GM19438 (cell line): ENCODE measurements around the gene TMEM37.

ENCODE experiments used
- ATAC-seq: cut with Tn5 transposase; IDR thresholded peaks from one replicate; pipeline ENCODE4 v1.9.1; 2021; ENCODE audit warnings: low read depth; ENCODE audit not compliant: unreplicated experiment

TMEM37 gene

GRCh38 chr2:119451336-119452050, 19.8 kb downstream of the TMEM37 start:
- ATAC-seq, result no peak

- ATAC-seq, result no peak
These were observed 22.4 kb downstream of the TMEM37 start for GRCh38 chr2:119453972-119454593.

- ATAC-seq, result no peak
These were observed 23.5 kb downstream of the TMEM37 start for GRCh38 chr2:119455066-119455718.

- no peak for ATAC-seq
These were observed 28.4 kb downstream of the TMEM37 start for GRCh38 chr2:119460076-119460475.

- no peak for ATAC-seq
These were observed 30.2 kb downstream of the TMEM37 start for GRCh38 chr2:119461811-119462210.

DNA sequence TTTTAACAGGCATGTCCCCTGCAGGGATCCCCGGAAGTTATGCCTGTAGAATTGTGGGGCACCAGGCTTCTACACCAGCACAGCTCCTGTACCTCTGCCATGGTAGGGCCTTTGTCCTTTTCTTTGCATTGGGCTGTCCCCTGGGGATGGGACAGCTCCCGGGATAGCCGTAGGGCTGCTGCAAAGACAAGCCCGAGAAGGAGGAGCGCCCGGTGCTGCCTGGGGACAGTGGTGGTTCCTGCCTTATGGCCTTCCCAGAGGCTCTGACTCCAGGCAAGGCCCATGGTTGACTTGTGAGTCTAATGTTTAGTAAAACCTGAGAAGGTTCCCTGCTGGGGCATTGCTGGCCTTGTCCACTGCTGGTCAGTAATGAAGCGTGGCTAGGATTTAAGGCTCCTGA, 30.9 kb downstream of the TMEM37 start:
- ATAC-seq, result no peak

GRCh38 chr2:119463136-119463535, 31.5 kb downstream of the TMEM37 start:
- ATAC-seq, result no peak

- ATAC-seq, result no peak
These were observed 32.3 kb downstream of the TMEM37 start for GRCh38 chr2:119463990-119464389.

DNA sequence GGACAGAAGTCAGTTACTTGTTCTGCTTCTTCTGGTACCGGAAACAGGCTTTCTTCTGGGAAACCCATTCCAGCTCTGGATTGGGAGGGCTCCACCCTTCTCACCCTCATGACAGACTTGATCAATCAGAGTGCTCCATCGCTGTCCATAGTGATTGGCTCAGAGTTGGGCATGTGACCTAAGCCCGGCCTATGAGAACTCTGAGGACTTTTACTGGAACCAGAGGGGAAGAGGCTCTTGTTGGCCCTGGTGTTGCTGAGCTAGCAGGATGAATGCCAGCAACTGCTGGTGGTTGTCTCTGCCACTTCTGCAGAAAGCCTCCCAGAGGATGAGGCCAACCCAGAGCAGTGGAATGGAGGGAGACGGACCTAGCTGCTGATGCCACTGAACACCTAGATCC, 33.3 kb downstream of the TMEM37 start:
- no peak for ATAC-seq

- ATAC-seq, result no peak
These were observed 34.0 kb downstream of the TMEM37 start for GRCh38 chr2:119465687-119466086.

- ATAC-seq, result no peak
These were observed 34.7 kb downstream of the TMEM37 start for GRCh38 chr2:119466373-119466772.

DNA sequence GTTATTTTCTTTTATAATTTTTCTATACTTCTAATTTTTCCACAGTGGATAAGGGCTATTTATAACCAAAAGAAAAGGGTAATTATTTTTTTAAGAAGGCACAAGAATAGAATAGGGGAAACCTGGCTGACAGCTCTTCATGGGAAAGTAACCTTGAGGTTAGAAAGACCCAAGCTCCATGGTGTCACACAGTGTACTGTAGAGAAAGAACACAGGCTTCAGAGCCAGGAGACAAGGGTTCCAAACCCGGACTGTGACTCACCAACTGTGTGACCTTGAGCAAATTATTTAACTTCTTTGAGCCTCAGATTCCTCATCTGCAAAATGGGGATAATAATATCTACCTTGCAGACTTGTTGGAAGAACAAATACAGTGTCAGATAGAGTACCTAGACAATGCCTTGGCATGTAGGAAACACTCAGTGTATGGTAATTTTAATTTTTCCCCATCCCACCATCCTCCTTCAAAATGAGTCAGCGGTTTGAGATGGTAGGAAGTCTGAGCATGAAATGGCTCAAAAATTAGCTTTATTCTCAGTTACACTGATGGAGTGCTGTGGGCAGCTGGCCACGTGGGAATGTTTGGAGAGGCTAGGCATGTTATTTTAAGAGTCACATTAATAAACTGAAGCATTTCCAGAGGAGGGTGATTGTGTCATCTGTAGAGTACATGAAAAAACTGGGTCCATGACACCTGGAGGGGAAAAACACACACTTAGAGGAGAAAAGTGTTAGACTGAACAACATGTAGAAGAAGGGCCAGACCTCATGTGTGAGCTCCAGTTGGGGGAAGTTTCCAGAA, 36.7 kb downstream of the TMEM37 start:
- ATAC-seq, result no peak

DNA sequence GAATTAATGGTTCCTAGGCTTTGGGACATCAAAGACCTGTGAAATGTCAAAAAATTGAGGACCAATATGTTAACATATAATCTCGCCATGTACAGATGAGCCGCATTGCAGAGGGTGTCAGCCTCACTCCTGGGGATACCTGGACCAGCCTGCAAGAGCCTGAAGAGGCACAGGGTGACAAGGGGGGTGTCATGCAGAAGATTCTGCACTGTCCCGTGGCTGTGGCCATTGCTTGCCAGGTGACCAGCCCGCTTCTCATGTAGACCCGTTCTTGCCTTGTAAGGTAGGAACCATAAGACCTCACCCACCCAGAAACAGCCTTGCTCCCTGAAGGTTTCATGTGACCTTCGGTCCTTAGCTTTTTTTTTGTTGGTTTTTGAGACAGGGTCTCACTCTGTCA, 37.5 kb downstream of the TMEM37 start:
- ATAC-seq, result no peak

DNA sequence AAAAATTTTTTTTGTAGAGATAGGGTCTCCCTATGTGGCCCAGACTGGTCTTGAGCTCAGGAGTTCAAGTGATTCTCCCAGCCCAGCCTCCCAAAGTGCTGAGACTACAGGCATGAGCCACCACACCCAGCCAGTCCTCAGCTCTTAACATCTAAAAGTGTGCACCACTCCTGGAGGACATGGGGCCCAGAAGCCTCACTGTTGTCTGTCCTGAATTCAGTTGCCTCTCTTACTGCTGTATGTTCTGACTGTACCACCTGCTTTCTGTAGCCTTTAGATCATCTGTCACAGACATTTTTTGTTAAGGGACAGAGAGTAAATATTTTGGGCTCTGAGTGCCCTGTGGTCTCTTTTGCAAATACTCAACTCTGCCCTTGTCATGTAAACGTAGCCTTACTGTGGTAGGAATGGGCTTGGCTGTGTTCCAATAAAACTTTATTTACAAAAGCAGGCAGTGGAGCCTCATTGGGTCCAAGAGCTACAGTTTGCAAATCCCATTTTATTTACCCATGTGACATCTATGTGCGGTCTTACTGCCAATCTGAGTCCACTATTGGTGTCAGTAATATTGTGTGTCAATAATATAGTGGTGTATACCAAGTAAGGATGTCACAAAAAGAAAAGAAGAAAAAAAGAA, 38.1 kb downstream of the TMEM37 start:
- ATAC-seq, result no peak

GRCh38 chr2:119472749-119473148, 41.1 kb downstream of the TMEM37 start:
- no peak for ATAC-seq

DNA sequence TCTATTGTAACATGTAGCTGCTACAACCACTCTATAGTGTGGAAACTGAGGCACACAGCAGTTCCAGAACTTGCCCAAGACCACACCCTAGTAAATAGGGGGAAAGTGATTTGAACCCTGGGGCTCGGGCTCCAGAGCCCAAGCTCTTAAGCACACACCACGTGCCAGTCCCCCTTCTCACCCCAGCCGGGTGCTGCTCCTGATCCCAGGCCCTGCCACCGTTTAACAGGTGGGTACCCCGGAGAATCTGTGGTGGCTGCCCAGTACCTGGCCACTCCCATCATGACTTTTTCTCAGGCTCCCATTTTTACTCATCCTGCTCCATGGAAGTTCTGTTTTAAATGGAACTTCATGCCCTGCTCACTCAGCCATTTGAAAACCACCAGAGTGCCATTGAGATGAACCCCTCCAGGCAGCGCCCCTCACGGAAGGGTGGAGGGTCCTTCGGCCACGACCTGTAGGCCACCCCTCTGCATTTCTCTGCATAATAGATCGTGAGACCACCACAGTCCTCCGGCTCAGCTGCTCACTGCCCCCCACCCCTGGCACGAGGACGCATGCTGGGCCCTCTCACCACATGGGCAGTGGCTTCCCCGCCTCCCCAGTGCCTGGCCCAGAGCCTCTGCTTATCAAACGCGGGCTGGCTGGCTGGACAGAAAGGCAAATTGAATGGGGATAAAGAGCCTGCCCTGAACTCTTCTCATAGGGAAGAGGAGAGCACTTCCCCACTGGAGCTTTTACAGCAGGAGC, 42.1 kb downstream of the TMEM37 start:
- ATAC-seq, result no peak

- ATAC-seq, result no peak
These were observed 42.9 kb downstream of the TMEM37 start for GRCh38 chr2:119474371-119475224.

DNA sequence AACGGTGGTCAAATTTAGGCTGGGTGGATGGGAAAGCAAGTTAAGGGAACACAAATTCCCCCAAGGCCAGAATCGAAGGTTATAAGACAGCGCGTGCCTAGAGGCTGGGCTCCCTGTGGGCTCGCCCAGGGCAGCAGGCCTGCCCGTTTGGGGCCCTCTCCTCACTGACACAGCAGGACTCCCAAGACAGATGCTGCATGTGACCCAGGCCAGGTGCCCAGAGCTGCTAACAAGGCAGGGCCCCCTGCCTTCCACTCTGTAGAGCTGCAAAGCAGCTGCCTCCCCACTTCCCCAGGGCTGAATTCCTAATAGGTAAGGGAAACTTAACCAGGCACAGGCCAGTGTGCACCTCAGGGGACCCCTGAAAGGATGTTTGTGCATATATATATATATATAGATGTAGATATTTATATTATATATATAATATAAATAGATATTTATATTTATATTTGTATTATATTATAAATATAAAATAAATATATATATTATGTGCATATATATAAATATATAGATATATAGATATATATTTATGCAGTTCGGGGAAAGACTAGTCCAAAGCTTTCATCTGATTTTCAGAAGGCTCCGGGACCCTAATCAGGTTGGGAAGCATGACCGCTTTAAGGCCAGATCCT, 43.7 kb downstream of the TMEM37 start:
- no peak for ATAC-seq

GRCh38 chr2:119475857-119476244, 44.2 kb downstream of the TMEM37 start:
- no peak for ATAC-seq
